K562 (cell line): Measurements from ENCODE around the gene IFT122. TPM values are rescaled to one million over a fixed set of nuclear protein-coding genes. Genes with fewer than 3 reads are reported as not detected.

Experiments used
- CEBPB ChIP-seq: fragments of 450-650 bp; IDR thresholded peaks from 2 replicates; pipeline ENCODE4 v1.6.1; 2016; ENCODE audit warnings: missing genetic modification characterization, missing compliant biosample characterization
- MCM7 ChIP-seq, 2 experiments: fragments of 450-650 bp; IDR thresholded peaks; 2 replicates each; pipeline ENCODE4 v1.6.1; 2016 to 2018
- MTA2 ChIP-seq: fragments of 450-650 bp; IDR thresholded peaks from 2 replicates; pipeline ENCODE4 v1.6.1; 2016; ENCODE audit warnings: low read depth
- NCOR1 ChIP-seq: fragments of 450-650 bp; IDR thresholded peaks from 2 replicates; pipeline ENCODE4 v1.6.1; 2016; ENCODE audit warnings: mild to moderate bottlenecking, moderate library complexity
- RCOR1 ChIP-seq, 2 experiments: IDR thresholded peaks; 2 replicates each; pipeline ENCODE4 v1.6.1; 2012; ENCODE audit warnings: low read depth in 2 of 2, low read length in 2 of 2, borderline replicate concordance in 1 of 2, improper control_type of control experiment in 1 of 2
- SAFB ChIP-seq: fragments of 200-400 bp; formaldehyde crosslinking; IDR thresholded peaks from 2 replicates; pipeline ENCODE4 v1.6.1; 2017; ENCODE audit warnings: low read depth, low read length, borderline replicate concordance
- SMAD3 ChIP-seq: fragments of 450-650 bp; formaldehyde crosslinking; conservative IDR thresholded peaks from 2 replicates; pipeline ENCODE4 v1.4.0; 2020; ENCODE audit warnings: mild to moderate bottlenecking
- ZFP30 ChIP-seq: fragments of 250-450 bp; sonication (Bioruptor Pico); IDR thresholded peaks from 2 replicates; pipeline ENCODE4 v1.8.0; 2022; ENCODE audit warnings: moderate library complexity, mild to moderate bottlenecking, inconsistent platforms, borderline replicate concordance
- polyA plus RNA-seq, 8 experiments: library from polyadenylated mRNA; depleted of rRNA in 4 of 8; stranded (reverse) in 5 of 8; unstranded in 3 of 8; fragments of >200 nt; fragmentation: Nextera tagmentation in 2 of 8; fragmentation: Illumina TruSeq in 1 of 8; extraction: Ambion mirVana in 2 of 8; extraction: Trizol in 1 of 8; gene quantifications; 2 replicates each; pipeline versions ENCODE4 v1.2.1 to v1.2.3, GENCODE V29; 2011 to 2014; ENCODE audit warnings: inconsistent platforms in 1 of 8, missing spikeins in 1 of 8
- total RNA-seq, 7 experiments: library from RNA; depleted of rRNA in 6 of 7; stranded (reverse); fragments of >200 nt in 6 of 7; fragmentation: Illumina TruSeq in 2 of 7; extraction: Trizol in 2 of 7; gene quantifications; 2 replicates each; pipeline versions ENCODE4 v1.2.1 to v1.2.3, GENCODE V29; 2011 to 2021; ENCODE audit warnings: low replicate concordance in 1 of 7
- TF ChIP-seq, protein P1 (sequence below): sonication (generic); formaldehyde crosslinking; IDR thresholded peaks from 2 replicates; pipeline ENCODE4 v1.5.0; 2020; ENCODE audit warnings: missing genetic modification reagents
- TF ChIP-seq, protein P2 (sequence below), 2 experiments: fragments of 250-450 bp in 1 of 2; fragments of 450-650 bp in 1 of 2; sonication (Bioruptor Pico) in 1 of 2; IDR thresholded peaks; 2 replicates each; pipeline versions ENCODE4 v1.6.1 to v1.8.0; 2016 to 2021; ENCODE audit warnings: mild to moderate bottlenecking in 2 of 2, moderate library complexity in 2 of 2, missing compliant biosample characterization in 1 of 2, missing genetic modification characterization in 1 of 2
- TF ChIP-seq, protein P3 (sequence below): fragments of 450-650 bp; IDR thresholded peaks from 2 replicates; pipeline ENCODE4 v1.6.1; 2016; ENCODE audit warnings: low read depth
- TF ChIP-seq, protein P4 (sequence below): sonication (generic); formaldehyde crosslinking; IDR thresholded peaks from 2 replicates; pipeline ENCODE4 v1.8.1; 2023; ENCODE audit warnings: mild to moderate bottlenecking, missing genetic modification reagents
- TF ChIP-seq, protein P5 (sequence below): fragments of 250-450 bp; sonication (Bioruptor Pico); IDR thresholded peaks from 2 replicates; pipeline ENCODE4 v1.9.0; 2021; ENCODE audit warnings: mild to moderate bottlenecking, inconsistent platforms

IFT122 gene
- total and polyA plus RNA-seq, 9 of the 15 experiments (the other 6 are each of a cell fraction or from before 2014, with no cell fraction given) = 2.4 to 11.5 (median 7.7) TPM

DNA sequence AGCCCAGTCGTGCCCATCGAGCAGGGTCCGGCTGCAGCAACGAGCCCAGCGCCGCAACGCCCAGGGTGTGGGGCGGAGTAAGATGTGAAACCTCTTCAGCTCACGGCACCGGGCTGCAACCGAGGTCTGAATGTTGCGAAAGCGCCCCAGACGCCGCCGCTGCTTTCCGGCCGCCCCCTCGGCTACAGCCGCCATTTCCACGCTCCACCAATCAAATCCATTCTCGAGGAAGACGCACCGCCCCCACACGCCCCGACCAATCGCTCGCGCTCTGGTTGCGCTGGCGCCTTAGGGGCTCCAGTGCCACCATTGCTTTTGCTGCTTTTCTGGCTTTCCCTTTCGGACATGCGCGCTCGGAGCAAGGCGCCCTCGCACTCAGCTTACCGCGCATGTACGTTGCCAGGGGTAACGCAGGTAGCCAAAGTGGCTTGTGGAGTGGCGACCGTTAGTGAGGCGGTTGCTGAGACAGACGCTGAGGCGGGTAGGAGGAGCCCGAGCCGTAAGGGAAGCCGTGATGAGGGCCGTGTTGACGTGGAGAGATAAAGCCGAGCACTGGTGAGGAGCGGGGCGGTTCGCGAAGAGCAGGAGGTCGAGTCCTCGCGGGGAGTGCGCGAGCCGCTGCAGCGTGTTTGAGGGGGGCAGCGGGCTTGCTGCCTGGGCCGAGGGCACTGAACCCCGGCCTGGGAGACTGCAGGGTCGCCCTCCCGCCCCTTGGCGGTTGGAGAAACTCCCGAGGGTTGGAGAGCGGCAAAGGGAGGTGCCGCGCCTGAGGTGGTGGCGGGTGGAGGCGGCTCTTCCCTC, at the start of gene IFT122, which contains the start of gene MBD4 (continued):
- TF ChIP-seq, protein P1, sequence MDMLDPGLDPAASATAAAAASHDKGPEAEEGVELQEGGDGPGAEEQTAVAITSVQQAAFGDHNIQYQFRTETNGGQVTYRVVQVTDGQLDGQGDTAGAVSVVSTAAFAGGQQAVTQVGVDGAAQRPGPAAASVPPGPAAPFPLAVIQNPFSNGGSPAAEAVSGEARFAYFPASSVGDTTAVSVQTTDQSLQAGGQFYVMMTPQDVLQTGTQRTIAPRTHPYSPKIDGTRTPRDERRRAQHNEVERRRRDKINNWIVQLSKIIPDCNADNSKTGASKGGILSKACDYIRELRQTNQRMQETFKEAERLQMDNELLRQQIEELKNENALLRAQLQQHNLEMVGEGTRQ (CRISPR knock-in tag) = no peak
- TF ChIP-seq ZFP30 (CRISPR knock-in tag) (no peak), SMAD3 (CRISPR knock-in tag) (0 out of 2 replicates have a peak, but pooled peaks have one; percentile 13), MTA2 (no peak), RCOR1 (IDR thresholded peaks at IDR 0.05; ENCODE audit: borderline replicate concordance in 1 of 2, low read depth in 2 of 2, low read length in 2 of 2) (peak in 1 of 2 experiments; percentile 14; a peak in 1 of 4 replicates), NCOR1 (no peak), SAFB (peak; percentile 5; the same call in 1 of the 2 replicates), CEBPB (tag) (peak; percentile 99), MCM7 (IDR thresholded peaks at IDR 0.05) (no peak)
- TF ChIP-seq, protein P2, sequence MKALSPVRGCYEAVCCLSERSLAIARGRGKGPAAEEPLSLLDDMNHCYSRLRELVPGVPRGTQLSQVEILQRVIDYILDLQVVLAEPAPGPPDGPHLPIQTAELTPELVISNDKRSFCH (CRISPR knock-in tag; IDR thresholded peaks at IDR 0.05) = no peak
- TF ChIP-seq, protein P2 (tag; IDR thresholded peaks at IDR 0.05) = no peak; the same call in 1 of the 2 replicates
- TF ChIP-seq, protein P3, sequence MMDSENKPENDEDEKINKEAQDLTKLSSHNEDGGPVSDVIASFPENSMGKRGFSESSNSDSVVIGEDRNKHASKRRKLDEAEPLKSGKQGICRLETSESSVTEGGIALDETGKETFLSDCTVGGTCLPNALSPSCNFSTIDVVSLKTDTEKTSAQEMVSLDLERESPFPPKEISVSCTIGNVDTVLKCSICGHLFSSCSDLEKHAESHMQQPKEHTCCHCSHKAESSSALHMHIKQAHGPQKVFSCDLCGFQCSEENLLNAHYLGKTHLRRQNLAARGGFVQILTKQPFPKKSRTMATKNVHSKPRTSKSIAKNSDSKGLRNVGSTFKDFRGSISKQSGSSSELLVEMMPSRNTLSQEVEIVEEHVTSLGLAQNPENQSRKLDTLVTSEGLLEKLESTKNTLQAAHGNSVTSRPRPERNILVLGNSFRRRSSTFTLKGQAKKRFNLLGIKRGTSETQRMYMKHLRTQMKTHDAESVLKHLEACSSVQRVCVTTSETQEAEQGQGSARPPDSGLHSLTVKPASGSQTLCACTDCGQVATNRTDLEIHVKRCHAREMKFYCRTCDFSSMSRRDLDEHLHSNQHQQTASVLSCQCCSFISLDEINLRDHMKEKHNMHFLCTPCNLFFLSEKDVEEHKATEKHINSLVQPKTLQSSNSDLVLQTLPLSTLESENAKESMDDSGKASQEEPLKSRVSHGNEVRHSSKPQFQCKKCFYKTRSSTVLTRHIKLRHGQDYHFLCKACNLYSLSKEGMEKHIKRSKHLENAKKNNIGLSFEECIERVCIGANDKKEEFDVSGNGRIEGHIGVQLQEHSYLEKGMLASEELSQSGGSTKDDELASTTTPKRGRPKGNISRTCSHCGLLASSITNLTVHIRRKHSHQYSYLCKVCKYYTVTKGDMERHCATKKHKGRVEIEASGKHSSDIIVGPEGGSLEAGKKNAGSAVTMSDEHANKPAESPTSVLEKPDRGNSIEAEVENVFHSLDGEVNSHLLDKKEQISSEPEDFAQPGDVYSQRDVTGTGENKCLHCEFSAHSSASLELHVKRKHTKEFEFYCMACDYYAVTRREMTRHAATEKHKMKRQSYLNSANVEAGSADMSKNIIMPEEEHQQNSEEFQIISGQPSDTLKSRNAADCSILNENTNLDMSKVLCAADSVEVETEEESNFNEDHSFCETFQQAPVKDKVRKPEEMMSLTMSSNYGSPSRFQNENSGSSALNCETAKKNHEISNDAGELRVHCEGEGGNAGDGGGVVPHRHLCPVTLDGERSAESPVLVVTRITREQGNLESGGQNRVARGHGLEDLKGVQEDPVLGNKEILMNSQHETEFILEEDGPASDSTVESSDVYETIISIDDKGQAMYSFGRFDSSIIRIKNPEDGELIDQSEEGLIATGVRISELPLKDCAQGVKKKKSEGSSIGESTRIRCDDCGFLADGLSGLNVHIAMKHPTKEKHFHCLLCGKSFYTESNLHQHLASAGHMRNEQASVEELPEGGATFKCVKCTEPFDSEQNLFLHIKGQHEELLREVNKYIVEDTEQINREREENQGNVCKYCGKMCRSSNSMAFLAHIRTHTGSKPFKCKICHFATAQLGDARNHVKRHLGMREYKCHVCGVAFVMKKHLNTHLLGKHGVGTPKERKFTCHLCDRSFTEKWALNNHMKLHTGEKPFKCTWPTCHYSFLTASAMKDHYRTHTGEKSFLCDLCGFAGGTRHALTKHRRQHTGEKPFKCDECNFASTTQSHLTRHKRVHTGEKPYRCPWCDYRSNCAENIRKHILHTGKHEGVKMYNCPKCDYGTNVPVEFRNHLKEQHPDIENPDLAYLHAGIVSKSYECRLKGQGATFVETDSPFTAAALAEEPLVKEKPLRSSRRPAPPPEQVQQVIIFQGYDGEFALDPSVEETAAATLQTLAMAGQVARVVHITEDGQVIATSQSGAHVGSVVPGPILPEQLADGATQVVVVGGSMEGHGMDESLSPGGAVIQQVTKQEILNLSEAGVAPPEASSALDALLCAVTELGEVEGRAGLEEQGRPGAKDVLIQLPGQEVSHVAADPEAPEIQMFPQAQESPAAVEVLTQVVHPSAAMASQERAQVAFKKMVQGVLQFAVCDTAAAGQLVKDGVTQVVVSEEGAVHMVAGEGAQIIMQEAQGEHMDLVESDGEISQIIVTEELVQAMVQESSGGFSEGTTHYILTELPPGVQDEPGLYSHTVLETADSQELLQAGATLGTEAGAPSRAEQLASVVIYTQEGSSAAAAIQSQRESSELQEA = no peak
- TF ChIP-seq, protein P4, sequence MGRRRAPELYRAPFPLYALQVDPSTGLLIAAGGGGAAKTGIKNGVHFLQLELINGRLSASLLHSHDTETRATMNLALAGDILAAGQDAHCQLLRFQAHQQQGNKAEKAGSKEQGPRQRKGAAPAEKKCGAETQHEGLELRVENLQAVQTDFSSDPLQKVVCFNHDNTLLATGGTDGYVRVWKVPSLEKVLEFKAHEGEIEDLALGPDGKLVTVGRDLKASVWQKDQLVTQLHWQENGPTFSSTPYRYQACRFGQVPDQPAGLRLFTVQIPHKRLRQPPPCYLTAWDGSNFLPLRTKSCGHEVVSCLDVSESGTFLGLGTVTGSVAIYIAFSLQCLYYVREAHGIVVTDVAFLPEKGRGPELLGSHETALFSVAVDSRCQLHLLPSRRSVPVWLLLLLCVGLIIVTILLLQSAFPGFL (CRISPR knock-in tag) = no peak
- TF ChIP-seq, protein P5, sequence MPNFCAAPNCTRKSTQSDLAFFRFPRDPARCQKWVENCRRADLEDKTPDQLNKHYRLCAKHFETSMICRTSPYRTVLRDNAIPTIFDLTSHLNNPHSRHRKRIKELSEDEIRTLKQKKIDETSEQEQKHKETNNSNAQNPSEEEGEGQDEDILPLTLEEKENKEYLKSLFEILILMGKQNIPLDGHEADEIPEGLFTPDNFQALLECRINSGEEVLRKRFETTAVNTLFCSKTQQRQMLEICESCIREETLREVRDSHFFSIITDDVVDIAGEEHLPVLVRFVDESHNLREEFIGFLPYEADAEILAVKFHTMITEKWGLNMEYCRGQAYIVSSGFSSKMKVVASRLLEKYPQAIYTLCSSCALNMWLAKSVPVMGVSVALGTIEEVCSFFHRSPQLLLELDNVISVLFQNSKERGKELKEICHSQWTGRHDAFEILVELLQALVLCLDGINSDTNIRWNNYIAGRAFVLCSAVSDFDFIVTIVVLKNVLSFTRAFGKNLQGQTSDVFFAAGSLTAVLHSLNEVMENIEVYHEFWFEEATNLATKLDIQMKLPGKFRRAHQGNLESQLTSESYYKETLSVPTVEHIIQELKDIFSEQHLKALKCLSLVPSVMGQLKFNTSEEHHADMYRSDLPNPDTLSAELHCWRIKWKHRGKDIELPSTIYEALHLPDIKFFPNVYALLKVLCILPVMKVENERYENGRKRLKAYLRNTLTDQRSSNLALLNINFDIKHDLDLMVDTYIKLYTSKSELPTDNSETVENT (CRISPR knock-in tag) = peak; percentile 84
